K562 (cell line): ENCODE results near the gene FKBP8. TPM values are rescaled to one million over a fixed set of nuclear protein-coding genes. Genes with fewer than 3 reads are reported as not detected.

Source experiments
- ATF7 ChIP-seq: fragments of 450-650 bp; IDR thresholded peaks from 2 replicates; pipeline ENCODE4 v1.7.1; 2014; ENCODE audit warnings: mild to moderate bottlenecking, moderate library complexity
- CAMTA2 ChIP-seq: fragments of 250-450 bp; sonication (Bioruptor Pico); conservative IDR thresholded peaks from 2 replicates; pipeline ENCODE4 v1.5.1; 2022
- ERF ChIP-seq: fragments of 450-650 bp; formaldehyde crosslinking; IDR thresholded peaks from 2 replicates; pipeline ENCODE4 v1.4.0; 2020; ENCODE audit warnings: mild to moderate bottlenecking, mixed read lengths
- FOXP1 ChIP-seq: sonication (generic); formaldehyde crosslinking; IDR thresholded peaks from 2 replicates; pipeline ENCODE4 v1.8.0; 2022; ENCODE audit warnings: mild to moderate bottlenecking, missing genetic modification reagents
- GTF2B ChIP-seq: IDR thresholded peaks from 2 replicates; pipeline ENCODE4 v1.6.1; 2011; ENCODE audit not compliant: insufficient read length; ENCODE audit errors: extremely low read depth
- HDAC1 ChIP-seq, 2 experiments: fragments of 450-650 bp; IDR thresholded peaks; 2 replicates each; pipeline ENCODE4 v1.6.1; 2016 to 2017; ENCODE audit warnings: inconsistent platforms in 1 of 2, mild to moderate bottlenecking in 1 of 2, moderate library complexity in 1 of 2
- KHSRP ChIP-seq: fragments of 450-650 bp; IDR thresholded peaks from 2 replicates; pipeline ENCODE4 v1.6.1; 2017
- MBD2 ChIP-seq: sonication (generic); IDR thresholded peaks from 2 replicates; pipeline ENCODE4 v1.6.1; 2016; ENCODE audit warnings: low read depth, borderline replicate concordance
- NFATC3 ChIP-seq: fragments of 450-650 bp; IDR thresholded peaks from 2 replicates; pipeline ENCODE4 v1.6.1; 2017; ENCODE audit warnings: mild to moderate bottlenecking
- POLR3A ChIP-seq: IDR thresholded peaks from 2 replicates; pipeline ENCODE4 v1.6.1; 2011; ENCODE audit warnings: borderline replicate concordance, mild to moderate bottlenecking, moderate library complexity; ENCODE audit not compliant: insufficient read length, insufficient read depth; ENCODE audit errors: extremely low read depth
- PRMT5 ChIP-seq: sonication (generic); formaldehyde crosslinking; IDR thresholded peaks from 2 replicates; pipeline ENCODE4 v1.5.0; 2020; ENCODE audit warnings: missing genetic modification reagents
- SMARCA5 ChIP-seq: fragments of 450-650 bp; IDR thresholded peaks from 2 replicates; pipeline ENCODE4 v1.6.1; 2016
- STAT6 ChIP-seq: sonication (generic); formaldehyde crosslinking; IDR thresholded peaks from 2 replicates; pipeline ENCODE4 v1.8.1; 2023; ENCODE audit warnings: mild to moderate bottlenecking, missing genetic modification reagents
- TCF7 ChIP-seq: sonication (generic); IDR thresholded peaks from 2 replicates; pipeline ENCODE4 v1.6.1; 2016; ENCODE audit warnings: antibody characterized with exemption, borderline replicate concordance
- ZNF311 ChIP-seq: fragments of 250-450 bp; sonication (Bioruptor Pico); IDR thresholded peaks from 2 replicates; pipeline ENCODE4 v1.4.0; 2020; ENCODE audit warnings: mild to moderate bottlenecking, moderate library complexity
- ZNF407 ChIP-seq: fragments of 450-650 bp; IDR thresholded peaks from 2 replicates; pipeline ENCODE4 v1.6.1; 2016; ENCODE audit warnings: low read depth
- polyA plus RNA-seq, 8 experiments: library from polyadenylated mRNA; depleted of rRNA in 4 of 8; stranded (reverse) in 5 of 8; unstranded in 3 of 8; fragments of >200 nt; fragmentation: Nextera tagmentation in 2 of 8; fragmentation: Illumina TruSeq in 1 of 8; extraction: Ambion mirVana in 2 of 8; extraction: Trizol in 1 of 8; gene quantifications; 2 replicates each; pipeline versions ENCODE4 v1.2.1 to v1.2.3, GENCODE V29; 2011 to 2014; ENCODE audit warnings: inconsistent platforms in 1 of 8, missing spikeins in 1 of 8
- total RNA-seq, 7 experiments: library from RNA; depleted of rRNA in 6 of 7; stranded (reverse); fragments of >200 nt in 6 of 7; fragmentation: Illumina TruSeq in 2 of 7; extraction: Trizol in 2 of 7; gene quantifications; 2 replicates each; pipeline versions ENCODE4 v1.2.1 to v1.2.3, GENCODE V29; 2011 to 2021; ENCODE audit warnings: low replicate concordance in 1 of 7

Gene FKBP8
- total and polyA plus RNA-seq, 9 of the 15 experiments (the other 6 are each of a cell fraction or from before 2014, with no cell fraction given) = 0.46 to 236 (median 104) TPM

- TF ChIP-seq ZNF407 = no peak
- TF ChIP-seq STAT6 (CRISPR knock-in tag) = no peak
- no peak for TF ChIP-seq POLR3A
- no peak for TF ChIP-seq ERF (CRISPR knock-in tag)
- TF ChIP-seq FOXP1 (CRISPR knock-in tag) = no peak
- TF ChIP-seq ZNF311 (CRISPR knock-in tag) = no peak
- TF ChIP-seq GTF2B = no peak
- peak; percentile 79 for TF ChIP-seq ATF7
- TF ChIP-seq SMARCA5 = peak; percentile 99
- TF ChIP-seq PRMT5 (CRISPR knock-in tag) = no peak
- no peak for TF ChIP-seq CAMTA2
- no peak for TF ChIP-seq KHSRP
- TF ChIP-seq TCF7 = peak; percentile 46; the same call in 1 of the 2 replicates
- TF ChIP-seq MBD2 = peak; percentile 27; the same call in 1 of the 2 replicates
- TF ChIP-seq HDAC1 (IDR thresholded peaks at IDR 0.05) = peak; percentile 74 to 97; a peak in 2 of 4 replicates
- TF ChIP-seq NFATC3 = no peak
Measured at GRCh38 chr19:18557411-18558201, 14.2 kb upstream of the FKBP8 start, which contains the start of gene KXD1 (continued).
